ENCODE results near the gene ITPR1. TPM values are rescaled to one million over a fixed set of nuclear protein-coding genes. Genes with fewer than 3 reads are reported as not detected.

ITPR1 gene
- total and polyA plus RNA-seq, 2 of the 4 experiments (the other 2 are of a cell fraction) = 1.8 to 5.7 TPM

DNA sequence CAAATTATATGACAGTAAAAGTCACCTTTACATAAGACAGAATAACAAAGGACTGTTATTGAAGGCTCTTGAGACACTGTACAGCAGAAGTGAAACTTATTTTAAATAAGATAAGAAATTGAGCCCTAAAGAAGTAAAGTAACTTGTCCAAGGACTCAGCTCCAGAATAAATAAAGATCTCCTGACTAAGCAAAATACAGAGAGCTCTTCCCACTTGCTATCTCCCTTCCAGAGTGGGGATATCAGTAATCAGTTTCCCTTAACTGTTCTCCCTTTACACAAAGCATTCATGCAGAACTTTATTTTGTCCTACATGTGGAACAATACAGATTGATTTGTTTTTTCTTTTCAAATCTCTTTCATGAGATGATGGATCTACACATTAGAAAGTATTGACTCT lies 356.6 kb downstream of the ITPR1 start:
- no peaks in the 10 kb centered on the region for H3K79me1 ChIP-seq (ENCODE audit: low read depth in 1 of 2, low read length in 2 of 2)
- H2AK9ac ChIP-seq (replicated peaks; ENCODE audit: low read depth, low read length, poor library complexity) = no peak overlapping the region
- H3K9me3 ChIP-seq (ENCODE audit: control insufficient read depth, insufficient read depth, low read length) = no peaks in the 10 kb centered on the region
- H3K4ac ChIP-seq (ENCODE audit: low read depth, low read length) = no peak overlapping the region
- H3K36me3 ChIP-seq (ENCODE audit: control insufficient read depth, insufficient read depth, low read length) = no peaks in the 10 kb centered on the region
- ATAC-seq (ENCODE audit: low read depth) (no peak), DNase-seq (no peak)
- H3K4me2 ChIP-seq (ENCODE audit: low read depth, low read length) = no peak overlapping the region
- no peak overlapping the region for H3K4me3 ChIP-seq (ENCODE audit: insufficient read depth, low read depth, low read length)
- H2BK120ac ChIP-seq (ENCODE audit: low read depth, low read length) = no peak overlapping the region
- in situ Hi-C loops (cut with MboI; ENCODE audit: low sequenced_read_pairs) (no loop called here), dilution Hi-C loops (cut with HindIII; ENCODE audit: low sequenced_read_pairs, unreplicated experiment) (no loop called here), intact Hi-C loops (cut with micrococcal nuclease) (no loop called here)
- H2BK15ac ChIP-seq (ENCODE audit: low read depth, low read length) = no peak overlapping the region
- no peak overlapping the region for H3K9ac ChIP-seq (ENCODE audit: low read depth, low read length)
- H2BK5ac ChIP-seq (ENCODE audit: low read depth, low read length, poor library complexity, severe bottlenecking) = no peak overlapping the region
- H3K18ac ChIP-seq (ENCODE audit: low read depth, low read length) = no peak overlapping the region
- no peaks in the 10 kb centered on the region for H3K9me1 ChIP-seq (ENCODE audit: insufficient read depth, low read length)
- ChIA-PET POLR2A (ENCODE audit: unreplicated experiment) (no interaction called here), CTCF (interaction anchor here (0.6 kb wide), 1 partner anchor 1620 kb away, joined by 9 read pairs; no protein-coding TSS in a partner anchor)
- H3K27ac ChIP-seq (ENCODE audit: insufficient read depth, low read length) = no peak overlapping the region
- no TSS peak for BruUV-seq (replicated peaks)
- no peaks in the 10 kb centered on the region for H3K4me1 ChIP-seq (ENCODE audit: control insufficient read depth, insufficient read depth, low read length)
- no peak overlapping the region for H4K91ac ChIP-seq (ENCODE audit: insufficient read depth, low read depth, low read length)
- H4K8ac ChIP-seq (ENCODE audit: low read depth in 2 of 2, low read length in 2 of 2) = no peak overlapping the region
- no peak overlapping the region for H3K23ac ChIP-seq (ENCODE audit: low read depth, low read length)
- no peak overlapping the region for H2AK5ac ChIP-seq (ENCODE audit: low read depth, low read length)
- no peaks in the 10 kb centered on the region for H4K20me1 ChIP-seq (ENCODE audit: insufficient read depth, low read length)
- H3K27me3 ChIP-seq (ENCODE audit: control insufficient read depth, insufficient read depth, low read length) = no peaks in the 10 kb centered on the region
- H2BK20ac ChIP-seq (ENCODE audit: low read depth, low read length) = no peak overlapping the region
- H3K14ac ChIP-seq (replicated peaks; ENCODE audit: low read depth, low read length) = no peak overlapping the region
- no peak for TF ChIP-seq POLR2A (IDR thresholded peaks at IDR 0.05; ENCODE audit: low read depth, low read length)
- no peak for TF ChIP-seq SMC3 (IDR thresholded peaks at IDR 0.05; ENCODE audit: low read depth, low read length)
- TF ChIP-seq CEBPB (IDR thresholded peaks at IDR 0.05; ENCODE audit: low read depth, low read length) = no peak
- TF ChIP-seq MAFK (IDR thresholded peaks at IDR 0.05; ENCODE audit: low read depth, low read length) = peak; percentile 59
- no peak overlapping the region for H3K56ac ChIP-seq (ENCODE audit: extremely low read depth, insufficient read depth, low read length)
- H2AFZ ChIP-seq (replicated peaks; ENCODE audit: low read length, poor library complexity) = no peak overlapping the region
- no peak overlapping the region for H4K5ac ChIP-seq (ENCODE audit: low read depth, low read length)
